M059J (cell line): ENCODE measurements around the gene EXD3. TPM values are rescaled to one million over a fixed set of nuclear protein-coding genes. Genes with fewer than 3 reads are reported as not detected.
A peak's percentile ranks its signal among the peaks of the same experiment; 100 is the strongest.
"Not testable (repeated sequence)": the region's sequence is repeated elsewhere in the genome, so short reads cannot be mapped to it uniquely, and the experiment has no call there.

Experiments used
- DNase-seq: peaks from one replicate; pipeline ENCODE4 v3.0.0-alpha.2; 2012; ENCODE audit warnings: low read depth
- total RNA-seq: library from RNA; depleted of rRNA; stranded (reverse); fragments of >200 nt; shearing (Covaris generic); gene quantifications from 2 replicates; pipeline ENCODE4 v1.2.3, GENCODE V29; 2014

The EXD3 gene
- total RNA-seq, 1 experiment from 2014 or later = 2.7 TPM

- peak; percentile 28 for DNase-seq
These were observed 11.7 kb downstream of the EXD3 start for GRCh38 chr9:137411260-137411644.

DNA sequence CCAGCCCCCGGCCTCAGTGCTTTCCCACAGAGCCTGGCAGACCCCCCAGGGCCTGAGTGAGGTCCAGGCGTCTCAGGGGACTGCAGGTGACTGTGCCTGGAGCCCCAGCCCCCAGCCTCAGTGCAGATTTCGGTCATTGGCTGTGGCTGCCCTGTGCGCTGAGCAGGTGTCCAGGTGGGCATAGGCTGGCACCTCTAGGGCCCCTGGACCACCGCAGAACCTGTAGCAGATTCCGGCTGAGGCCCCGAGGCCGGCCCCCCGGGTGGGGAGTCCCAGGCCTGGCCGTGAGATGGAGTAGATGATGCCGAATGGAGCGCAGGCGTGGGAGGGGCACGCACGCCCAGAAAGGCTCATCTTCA lies 12.1 kb downstream of the EXD3 start:
- no peak for DNase-seq

DNA sequence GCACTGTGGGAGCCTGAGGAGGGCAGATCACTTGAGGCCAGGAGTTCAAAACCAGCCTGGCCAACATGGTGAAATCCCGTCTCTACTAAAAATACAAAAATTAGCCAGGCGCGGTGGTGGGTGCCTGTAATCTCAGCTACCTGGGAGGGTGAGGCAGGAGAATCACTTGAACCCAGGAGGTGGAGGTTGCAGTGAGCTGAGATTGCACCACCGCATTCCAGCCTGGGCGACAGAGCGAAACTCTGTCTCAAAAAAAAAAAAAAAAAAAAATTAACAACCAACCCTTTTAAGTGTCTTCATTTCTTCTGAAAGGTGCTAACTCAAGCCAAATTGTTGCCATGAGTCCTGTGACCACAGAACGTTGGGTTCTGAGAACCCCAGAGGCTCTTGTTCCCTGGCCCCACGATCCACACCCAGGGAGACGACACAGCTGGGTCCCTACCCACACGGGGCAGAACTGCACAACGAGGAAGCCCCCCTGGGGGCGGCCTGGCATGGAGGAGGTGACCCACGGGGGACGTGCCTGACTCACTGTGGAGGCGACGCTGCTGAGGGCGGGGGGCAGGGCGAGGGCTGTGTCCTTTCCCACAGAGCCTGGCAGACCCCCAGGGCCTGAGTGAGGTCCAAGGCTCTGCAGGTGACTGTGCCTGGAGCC lies 12.6 kb downstream of the EXD3 start:
- DNase-seq = not testable (repeated sequence)

DNA sequence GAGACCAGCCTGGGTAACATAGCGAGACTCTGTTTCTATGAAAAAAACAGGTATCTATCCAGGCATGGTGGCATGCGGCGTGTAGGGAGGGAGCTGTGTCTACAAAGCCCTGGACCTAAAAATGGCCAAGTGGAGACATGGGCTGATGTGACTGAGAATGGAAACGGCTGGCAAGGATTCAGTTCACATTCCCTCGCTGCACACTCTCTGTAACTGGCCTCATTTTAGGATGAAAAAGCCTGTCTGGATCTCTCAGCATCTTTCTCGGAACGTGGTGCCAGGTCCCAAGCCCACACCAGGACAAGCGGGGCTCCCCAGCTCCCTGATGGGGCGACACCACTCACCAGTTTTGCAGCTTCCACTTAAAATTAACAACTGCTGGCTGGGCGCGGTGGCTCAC lies 13.4 kb downstream of the EXD3 start:
- DNase-seq = no peak

DNA sequence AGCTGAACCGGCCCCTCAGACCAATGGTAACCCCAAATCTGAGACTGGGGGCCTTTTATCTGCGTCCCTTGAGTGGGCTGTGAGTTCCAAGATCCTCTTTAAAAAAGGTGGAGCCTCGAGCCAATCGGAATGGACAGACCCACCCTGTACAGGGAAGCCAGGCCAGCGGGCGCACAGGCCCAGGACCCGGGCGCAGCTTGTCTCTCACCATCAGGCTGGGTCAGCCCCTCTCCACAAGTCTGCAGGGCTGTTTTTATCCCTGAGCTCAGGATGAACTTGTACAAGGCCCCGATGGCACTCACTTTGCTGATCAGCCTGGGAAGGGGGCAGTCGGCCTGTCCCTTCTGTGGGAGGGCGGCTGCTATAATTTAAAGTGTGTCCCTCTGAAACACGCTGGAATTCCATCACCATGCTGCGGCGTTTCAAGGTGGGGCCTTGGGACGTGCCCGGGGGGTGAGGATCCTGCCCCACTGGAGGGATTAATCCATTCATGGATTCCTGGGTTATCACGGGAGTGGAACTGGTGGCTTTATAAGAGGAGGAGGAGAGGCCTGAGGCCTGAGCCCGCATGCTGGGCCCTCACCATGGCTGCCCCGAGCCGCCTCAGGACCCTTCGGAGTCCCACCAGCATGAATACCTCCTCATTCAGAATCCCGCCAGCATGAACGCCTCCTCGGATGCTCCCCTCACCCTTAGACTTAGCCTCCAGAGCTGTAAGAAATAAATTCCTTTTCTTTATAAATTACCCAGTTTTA lies 14.1 kb downstream of the EXD3 start:
- no peak for DNase-seq

- DNase-seq = no peak
These were observed 15.2 kb downstream of the EXD3 start for GRCh38 chr9:137407590-137408300.

DNA sequence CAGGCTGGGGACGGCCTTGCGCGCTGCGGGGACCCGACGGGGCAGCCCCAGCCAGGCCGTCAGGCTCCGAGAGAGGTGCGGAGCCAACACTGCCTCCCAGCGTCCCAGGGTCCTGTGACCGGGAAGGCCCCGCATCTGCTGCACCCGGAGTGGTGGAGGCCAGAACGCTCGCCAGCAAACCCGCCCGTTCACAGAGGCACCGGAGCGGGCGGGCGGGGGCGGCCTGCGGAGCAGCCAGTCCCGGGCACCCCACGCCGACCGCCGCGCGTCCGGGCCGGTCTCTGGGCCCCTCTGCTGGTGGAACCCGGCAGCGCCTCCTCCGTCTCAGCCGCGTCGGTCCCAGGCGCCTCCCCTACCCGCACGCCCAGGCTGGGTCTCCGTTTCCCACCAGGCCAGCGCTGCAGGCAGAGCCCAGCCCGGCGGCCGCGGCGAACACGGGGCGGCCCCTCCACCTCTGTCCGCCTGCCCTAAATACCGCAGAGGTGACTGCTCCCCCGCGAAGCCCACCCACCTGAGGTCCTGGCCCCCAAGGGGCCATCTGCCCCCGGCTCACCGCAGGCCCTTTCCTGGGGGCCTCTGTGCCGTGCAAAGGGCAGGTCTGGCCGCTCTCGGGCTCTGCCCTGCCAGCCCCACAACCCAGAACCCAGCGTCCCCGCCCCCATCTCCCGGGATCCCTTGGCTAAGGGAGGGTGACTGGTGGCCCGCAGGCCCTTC lies 15.9 kb downstream of the EXD3 start:
- DNase-seq = peak; percentile 24

DNA sequence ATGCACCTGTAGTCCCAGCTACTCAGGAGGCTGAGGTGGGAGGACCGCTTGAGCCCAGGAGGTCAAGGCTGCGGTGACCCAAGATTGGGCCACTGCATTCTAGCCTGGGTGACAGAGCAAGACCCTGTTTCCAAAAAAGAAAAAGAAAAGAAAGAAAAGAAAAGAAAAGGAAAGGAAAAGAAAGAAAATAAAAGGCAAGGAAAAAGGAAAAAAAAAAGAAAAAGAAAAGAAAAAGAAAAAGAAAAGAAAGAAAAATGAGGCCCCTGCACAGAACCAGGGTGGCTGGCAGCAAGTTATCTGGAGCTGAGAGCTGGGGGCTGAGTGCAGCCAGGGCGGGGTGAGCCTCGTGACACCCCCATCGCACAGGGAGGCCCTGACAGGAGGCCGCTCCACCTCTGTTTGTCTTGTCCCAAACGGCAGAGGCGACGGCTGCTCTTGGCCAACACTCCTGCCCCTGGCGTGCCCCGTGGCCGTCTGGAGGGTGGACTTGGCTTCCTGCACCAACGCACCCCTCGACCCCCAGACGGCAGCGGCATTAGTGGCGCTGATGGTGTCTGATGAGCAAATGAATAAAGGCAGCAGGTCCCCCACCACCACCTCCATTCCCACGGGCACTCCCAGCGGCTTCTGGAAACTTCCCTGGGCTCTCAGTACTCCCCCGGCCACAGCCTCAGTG lies 16.7 kb downstream of the EXD3 start:
- no peak for DNase-seq

GRCh38 chr9:137405677-137406081 lies 17.3 kb downstream of the EXD3 start:
- no peak for DNase-seq

DNA sequence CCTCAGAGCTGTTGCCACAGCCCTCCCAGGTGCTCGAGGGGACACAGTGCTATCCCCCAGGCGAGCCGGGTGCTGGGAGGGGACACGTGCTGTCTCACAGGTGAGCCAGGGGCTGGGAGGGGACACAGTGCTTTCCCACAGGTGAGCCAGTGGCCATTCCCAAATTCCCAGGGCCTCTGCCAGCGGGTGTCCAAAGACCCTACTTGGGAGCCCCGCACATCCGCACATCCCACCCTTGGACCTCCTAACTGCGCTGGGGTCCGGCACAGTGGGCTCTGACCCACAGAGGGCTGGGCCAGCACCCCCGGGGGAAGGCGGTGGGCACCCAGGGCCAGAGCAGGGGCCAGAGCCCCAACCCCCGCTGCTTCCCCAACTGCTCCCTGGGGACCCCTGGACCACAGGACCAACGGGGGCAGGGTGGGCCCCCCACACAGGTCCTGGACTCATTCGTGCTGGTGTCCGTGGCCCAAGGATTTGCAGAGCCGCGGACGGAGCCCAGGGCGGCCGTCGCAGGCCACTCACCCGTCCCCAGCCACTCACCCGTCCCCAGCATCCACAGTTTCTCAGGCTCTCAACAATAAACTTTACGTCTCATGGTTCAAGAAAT lies 17.9 kb downstream of the EXD3 start:
- no peak for DNase-seq

GRCh38 chr9:137403269-137403668 lies 19.7 kb downstream of the EXD3 start:
- no peak for DNase-seq

DNA sequence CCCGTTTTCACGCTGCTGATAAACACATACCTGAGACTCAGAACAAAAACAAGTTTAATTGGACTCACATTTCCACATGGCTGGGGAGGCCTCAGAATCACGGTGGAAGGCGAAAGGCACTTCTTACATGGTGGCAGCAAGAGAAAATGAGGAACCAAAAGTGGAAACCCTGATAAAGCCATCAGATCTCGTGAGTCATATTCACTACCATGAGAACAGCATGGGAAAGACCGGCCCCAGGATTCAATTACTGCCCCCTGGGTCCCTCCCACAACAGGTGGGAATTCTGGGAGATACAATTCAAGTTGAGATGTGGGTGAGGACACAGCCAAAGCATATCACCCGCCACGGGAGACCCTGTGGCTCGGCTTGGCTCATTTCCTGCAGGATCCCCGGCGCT lies 20.2 kb downstream of the EXD3 start:
- DNase-seq = no peak

- no peak for DNase-seq
These were observed 24.1 kb downstream of the EXD3 start for GRCh38 chr9:137398561-137399468.

- no peak for DNase-seq
These were observed 25.1 kb downstream of the EXD3 start for GRCh38 chr9:137397675-137398423.

DNA sequence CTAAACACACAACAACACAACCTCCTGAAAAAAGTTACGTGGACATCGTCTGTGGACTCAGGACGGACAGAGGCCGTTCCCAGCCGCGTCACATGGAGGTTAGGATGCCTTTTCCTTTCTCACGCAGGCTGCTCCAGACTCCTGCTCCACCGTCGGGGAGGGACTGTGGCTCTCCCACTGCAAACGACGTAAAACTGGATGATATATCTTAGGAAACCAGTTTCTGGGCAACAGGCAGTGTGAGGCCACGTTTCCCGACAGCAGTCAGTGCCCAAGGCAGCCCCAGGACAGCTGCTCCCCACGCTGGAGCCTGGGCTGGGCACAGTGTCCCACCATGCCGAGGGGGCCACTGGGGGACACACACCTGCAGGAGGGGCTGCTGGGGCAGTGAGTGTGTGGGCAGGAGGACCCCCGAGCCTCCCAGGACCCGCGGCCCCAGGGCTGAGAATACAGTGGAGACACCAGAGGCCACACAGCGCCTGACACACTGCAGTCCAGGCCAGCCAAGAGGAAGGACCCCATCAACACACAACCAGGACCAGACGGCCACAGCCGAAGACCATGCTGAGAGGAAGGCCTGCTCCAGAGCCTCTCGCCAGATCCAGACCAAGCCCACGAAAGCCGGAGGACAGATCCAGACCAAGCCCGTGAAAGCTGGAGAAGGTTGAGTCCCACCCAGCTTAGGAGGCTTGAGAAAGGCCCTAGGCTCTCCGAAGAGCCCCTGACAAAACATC lies 26.2 kb downstream of the EXD3 start:
- no peak for DNase-seq

DNA sequence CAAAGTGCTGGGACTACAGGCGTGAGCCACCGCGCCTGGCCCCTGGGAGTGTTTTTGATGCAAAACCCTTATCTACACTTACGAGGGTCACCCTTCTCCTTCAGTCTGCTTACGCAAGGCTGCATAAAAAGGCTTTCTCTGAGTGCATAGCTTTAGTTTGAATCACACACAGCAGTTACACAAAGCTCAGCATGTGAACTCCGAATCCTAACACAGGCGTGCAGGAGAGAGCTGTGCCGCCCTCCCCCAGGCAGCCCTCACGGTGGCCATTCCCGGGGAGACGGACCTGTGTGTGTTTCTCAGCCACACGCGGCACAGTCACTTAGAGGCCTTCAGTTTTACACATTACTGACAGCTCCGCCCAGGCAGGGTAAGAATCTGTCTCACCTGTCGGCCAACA lies 26.7 kb downstream of the EXD3 start:
- no peak for DNase-seq

DNA sequence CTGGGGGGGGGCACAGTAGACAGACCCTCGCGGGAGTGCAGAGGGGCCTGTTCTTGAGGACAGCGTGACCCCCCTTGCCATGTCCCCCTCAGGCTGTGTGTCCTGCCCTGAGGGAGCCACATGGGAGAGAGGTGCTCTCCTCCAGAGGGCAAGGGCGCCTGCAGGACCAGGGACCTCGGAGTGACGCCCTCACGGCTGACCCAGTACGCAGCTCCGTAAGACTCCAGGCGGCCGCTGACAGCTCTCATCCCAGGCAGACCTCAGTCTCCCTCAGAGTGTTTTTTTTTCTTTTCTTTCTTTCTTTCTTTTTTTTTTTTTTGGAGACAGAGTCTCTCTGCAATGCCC lies 27.3 kb downstream of the EXD3 start:
- no peak for DNase-seq

GRCh38 chr9:137394866-137395665 lies 27.9 kb downstream of the EXD3 start:
- DNase-seq = no peak
